Central memory CD4-positive, alpha-beta T cell (primary cell): ENCODE measurements around the gene HOXC5.

ENCODE experiments used
- DNase-seq: peaks from one replicate; pipeline ENCODE4 v3.0.0; 2022

HOXC5 gene

DNA sequence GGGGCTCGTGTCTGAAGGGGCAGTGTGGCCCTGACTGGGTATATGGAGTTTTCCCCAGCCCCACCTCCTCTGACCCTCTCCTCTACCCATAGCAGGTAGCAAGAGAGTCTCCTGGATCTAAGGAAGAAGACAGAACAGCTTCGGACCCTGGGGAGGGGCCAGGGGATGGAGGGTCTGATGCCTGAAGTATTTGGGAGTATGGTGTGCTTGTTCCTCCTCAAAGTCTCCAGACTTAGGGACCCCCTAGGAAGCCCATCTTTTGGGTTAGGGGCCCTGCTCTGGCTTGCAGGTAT lies 24.6 kb upstream of the HOXC5 start:
- no peak for DNase-seq

DNA sequence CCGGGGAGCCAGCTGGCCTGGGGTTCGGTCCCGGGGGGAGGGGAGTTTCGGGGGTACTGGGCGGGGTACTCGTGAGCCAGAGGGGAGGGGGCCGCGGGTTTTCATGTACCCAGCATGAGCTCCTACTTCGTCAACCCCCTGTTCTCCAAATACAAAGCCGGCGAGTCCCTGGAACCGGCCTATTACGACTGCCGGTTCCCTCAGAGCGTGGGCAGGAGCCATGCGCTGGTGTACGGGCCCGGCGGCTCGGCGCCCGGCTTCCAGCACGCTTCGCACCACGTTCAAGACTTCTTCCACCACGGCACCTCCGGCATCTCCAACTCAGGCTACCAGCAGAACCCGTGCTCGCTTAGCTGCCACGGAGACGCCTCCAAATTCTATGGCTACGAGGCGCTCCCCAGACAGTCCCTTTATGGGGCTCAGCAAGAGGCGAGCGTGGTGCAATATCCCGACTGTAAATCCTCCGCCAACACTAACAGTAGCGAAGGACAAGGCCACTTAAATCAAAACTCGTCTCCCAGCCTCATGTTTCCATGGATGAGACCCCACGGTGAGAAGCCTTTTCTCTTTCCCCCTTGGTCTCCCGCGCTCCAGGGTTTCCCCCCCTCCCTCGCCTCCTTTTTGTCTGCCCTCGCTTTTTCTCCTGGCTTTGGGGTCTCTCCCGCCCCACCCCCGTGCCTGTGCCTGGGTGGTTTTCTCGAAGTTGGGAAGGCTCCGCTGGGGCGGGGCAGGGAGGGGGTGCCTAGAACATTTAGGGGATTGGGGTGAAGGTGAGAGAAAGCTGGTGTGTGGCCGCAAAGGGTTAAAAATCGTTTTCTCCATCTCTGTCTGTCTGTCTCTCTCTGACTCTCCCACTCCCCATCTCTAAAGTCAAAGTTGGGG lies 23.4 kb upstream of the HOXC5 start:
- no peak for DNase-seq

DNA sequence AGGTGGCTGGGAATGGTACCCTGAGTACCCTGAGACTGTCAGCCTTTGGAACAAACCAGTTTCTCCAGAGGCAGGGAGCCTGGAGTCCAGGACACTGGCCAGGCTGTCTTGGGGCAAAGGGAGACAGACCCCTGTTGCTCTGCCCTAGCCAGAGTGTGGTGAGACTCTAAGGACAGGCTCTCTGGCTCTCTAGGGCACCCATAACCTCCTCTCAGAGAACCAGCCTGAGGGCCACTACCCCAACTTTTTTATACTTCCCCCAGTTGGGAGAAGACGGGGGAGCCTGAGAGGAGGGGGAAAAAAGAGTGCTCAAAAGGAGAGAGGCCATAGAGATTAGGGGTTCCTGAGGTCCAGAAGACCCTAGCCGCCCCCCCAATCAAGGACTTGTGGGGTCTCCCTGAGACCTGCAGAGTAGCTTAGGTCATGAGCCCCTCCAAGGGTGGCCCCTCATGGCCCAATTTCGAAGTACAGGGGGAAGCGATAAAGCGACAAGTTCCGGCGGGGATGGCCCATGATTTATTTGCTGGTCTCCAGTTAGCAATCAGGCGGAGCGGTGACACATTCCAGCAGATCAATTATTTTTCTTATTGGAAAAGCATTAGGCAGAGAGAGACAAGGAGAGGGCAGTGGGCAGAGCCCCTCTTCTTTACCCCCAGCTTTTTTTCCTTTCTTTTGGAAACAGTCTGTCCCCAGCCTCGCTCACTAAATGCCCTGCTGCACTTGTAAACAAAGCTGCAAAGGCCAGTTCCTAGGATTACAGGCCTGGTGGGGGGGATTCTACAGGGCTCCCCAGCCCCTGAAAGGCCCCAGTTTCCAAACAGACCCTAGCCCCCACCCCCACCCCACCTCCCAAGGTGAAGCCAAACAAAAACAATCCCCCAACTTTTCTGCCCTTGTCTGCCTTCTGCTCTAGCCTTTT lies 22.5 kb upstream of the HOXC5 start:
- DNase-seq: no peak

DNA sequence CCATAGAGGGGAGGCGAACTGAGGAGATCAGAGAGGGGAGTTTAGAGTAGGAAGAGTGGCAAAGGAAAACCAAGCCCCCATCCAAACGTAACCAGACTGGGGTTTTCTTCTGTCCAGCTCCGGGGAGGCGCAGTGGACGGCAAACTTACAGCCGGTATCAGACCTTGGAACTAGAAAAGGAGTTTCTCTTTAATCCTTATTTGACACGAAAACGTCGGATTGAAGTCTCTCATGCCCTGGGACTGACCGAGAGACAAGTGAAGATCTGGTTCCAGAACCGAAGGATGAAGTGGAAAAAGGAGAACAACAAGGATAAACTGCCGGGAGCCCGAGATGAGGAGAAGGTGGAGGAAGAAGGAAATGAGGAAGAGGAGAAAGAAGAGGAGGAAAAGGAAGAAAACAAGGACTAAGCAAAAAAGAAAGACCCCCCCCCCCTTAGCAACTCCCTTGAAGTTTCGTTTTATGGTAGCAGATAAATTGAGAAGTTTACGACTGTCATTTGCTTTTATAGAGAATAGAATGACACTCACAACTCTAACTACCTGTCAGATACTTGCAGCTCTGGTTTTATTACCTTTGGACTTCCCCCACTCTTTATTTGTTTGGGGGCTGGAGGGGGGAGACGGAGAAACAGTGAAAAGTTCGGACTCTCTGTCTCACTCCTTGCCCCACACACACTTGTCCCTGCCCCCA lies 21.7 kb upstream of the HOXC5 start:
- no peak for DNase-seq

DNA sequence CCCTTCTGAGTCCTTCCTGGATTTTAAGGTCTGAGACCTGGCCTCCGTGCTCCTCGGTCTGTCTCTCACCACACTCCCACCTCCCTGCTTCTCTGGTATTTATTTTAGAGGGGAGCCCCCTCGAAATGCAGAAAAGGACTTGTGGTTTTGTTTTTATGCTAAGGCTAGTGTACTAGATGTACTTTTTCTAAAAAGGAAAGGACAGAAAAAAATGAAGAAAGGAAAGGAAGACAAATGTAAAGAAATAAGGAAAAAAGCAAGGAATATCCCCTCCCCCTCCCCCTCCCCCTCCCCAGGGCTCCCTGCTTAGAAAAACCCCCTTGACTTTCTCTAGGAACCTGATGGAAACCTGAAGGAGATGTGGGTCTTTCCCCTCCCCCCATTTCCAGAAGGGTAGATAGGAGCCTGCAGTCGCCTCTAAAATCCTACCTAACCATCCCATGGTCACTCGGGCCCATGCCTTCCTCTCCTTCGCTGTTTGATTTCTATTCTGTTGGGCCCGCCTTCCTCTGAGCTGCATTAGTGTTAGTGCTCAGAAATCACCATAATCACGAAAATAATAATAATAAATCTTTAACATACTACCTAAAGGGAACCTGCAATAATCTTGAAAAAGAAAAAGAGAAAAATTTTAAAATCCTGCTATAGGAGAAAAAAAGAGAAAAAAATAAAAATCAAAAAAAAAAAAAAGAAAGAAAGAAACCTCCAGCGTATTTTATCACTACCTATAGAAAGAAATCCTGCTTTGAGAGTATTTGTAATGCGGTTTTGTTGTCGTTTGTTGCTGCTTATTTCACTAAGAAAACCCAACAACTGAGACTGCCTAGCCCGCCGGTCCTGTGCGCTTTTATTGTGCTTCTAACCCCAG lies 21.0 kb upstream of the HOXC5 start:
- DNase-seq: no peak

DNA sequence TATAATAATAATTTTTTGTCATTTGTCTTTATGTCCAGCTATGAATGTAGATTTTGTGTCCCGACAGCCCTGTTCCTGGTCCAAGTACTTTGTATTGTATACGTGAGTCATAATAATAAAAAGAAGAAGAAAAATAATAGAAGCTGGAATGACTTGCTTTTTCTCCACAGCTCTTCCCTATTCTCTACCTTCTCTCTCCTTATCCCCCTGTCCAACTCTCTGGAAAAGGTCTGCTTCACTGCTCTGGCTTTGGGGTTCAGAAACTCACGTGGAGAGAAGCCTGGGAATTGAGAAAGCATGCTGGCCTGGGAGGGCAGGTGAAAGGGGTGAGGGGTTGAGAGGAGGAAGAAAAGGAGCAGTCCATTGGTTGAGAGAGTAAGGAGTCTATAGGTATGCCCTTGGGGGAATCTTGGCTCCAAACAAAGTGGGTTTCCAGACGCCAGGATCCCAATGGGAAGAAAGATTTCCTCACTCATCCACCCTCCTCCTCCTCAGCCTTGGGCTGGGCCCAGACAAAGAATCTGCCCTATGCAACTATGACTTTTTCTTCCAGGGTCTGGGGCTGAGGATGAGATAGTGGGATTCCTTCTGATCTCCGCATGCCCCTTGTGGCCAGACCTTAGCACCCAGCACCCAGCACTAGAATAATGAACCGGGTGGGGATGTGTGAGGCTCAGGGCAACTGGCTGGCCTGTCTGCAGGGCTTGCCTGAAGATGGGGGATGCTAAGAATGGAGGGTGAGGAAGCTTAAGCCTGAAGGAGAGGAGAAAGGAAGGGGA lies 20.0 kb upstream of the HOXC5 start:
- DNase-seq: no peak

DNA sequence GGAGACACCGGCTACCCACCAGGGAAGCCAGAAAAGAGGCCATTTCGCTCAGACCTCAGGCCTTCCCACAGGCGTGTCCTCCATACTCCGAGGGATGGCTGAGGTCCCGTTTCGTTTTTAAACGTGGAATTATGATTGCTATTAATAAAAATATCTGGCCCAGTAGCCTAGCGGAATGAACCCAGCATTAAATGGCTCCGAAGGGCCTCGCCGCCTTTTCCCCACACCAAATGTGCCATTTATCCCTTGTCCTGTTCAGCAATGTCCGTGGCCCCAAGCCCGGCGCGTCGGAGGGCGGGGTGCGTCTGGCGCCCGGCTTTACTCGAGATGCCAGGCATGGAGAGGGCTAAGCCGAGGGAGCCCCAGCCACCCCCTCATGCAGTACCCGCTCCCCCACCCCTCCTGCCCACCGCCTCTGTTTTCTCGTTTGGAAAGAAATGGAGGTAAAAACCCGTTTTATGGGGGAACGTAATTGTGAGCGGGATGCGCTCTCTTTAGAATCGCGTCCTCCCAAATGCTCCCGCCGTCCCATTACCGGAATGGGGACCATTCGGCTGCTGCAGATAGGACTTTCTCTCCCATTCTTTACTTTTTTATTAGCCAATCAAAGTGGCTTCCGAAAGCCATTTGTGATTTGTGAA lies 18.4 kb upstream of the HOXC5 start:
- DNase-seq: no peak

DNA sequence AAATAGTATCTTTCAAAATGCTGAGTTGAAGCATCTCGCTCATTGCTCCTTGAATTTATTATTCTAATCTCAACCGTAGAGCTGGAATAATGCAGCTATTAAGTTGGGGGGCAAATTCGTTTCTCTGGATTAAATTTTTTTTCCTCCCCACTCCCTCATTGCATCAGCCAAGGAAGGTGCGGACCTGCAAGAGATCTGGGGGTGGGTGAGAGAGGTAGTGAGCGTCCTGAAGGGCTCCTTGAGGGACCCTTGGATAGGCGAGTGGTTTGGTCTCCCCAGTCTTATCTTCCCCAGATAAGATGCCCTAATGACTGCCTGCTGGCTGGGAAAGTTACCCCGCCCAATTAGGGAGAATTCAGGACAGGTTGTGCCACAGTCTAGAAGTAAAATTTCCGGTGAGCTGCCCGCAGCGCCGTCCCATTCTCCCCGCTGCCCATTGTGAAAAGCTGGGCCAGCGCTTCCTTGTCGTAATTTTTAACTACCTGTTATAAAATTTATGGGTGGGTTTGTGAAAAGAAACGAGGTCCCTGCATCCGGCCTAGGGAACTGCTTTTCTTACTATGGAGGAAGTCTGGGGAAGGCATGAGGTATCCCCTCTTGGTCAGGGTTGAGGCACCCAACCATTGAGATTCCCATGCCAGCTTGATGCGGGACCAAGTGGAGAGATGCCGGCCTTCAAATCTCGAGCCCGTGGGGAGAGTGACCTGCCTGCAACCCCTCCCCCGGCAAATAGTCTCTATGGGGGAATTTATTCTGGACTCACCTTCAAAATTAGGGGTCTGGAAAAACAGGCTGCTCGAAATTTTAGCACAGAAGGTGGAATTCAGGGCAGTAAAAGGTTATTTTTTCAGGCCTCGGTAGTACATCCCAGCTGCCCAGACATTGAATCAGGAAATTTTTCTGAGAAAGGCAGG lies 17.6 kb upstream of the HOXC5 start:
- no peak for DNase-seq

DNA sequence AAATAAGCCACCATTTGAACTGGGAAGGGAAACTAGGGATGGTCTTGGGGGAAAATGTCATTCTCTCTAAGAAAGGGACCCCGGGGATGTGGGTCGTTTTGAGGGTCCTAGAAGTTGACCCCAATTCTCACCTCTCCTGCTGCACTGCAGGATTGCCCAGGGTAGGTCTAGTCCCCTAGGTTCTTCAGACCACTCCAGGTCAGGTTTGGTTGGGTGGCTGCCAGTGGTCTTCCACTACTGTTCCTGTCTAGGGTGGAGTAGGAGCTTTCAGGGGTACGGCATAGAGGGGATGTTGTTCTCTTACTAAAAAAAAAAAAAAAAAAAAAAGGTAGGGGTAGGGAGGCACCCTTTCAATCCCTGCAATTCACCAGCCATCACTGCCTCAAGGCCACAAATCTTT lies 16.8 kb upstream of the HOXC5 start:
- no peak for DNase-seq

DNA sequence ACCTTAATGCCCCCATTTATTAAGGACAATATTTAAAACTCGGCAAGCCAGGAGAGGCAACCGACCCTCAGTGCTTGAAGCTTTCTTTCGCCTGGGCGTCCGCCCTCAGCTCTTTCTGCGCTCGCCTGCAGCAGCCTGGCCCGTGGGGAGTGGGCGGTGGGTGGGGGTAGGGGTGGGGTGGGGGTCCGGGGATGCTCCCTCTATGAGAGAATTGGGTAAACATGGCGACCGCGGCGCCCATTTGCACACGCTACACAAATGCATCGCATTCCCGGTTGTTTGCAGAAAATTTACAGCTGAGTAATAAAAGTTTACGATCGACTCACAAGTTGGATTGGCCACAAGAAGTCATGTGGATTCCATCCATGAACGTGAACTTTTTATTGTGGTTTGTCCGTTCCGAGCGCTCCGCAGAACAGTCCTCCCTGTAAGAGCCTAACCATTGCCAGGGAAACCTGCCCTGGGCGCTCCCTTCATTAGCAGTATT lies 16.3 kb upstream of the HOXC5 start:
- DNase-seq: no peak

DNA sequence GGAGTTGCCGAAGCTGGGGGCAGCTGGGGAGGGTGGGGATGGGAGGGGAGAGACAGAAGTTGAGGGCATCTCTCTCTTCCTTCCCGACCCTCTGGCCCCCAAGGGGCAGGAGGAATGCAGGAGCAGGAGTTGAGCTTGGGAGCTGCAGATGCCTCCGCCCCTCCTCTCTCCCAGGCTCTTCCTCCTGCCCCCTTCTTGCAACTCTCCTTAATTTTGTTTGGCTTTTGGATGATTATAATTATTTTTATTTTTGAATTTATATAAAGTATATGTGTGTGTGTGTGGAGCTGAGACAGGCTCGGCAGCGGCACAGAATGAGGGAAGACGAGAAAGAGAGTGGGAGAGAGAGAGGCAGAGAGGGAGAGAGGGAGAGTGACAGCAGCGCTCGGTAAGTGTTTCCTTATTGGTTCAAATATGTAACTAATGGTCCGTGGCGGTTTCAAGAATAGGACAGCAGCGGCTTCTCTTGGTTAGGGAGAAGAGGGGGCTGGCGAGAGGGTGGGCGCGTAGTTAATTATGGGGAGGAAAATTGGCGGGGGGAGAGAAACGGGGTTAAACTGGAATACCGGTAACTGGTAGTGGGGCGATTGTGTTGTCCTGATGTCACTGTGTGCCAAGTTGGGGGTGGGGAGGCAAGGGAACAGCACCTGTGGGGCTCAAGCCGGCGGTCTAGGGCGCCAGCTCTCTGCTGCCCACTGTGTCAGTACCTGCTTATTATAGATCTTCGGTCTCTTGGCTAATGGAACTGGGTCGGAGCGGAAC lies 15.6 kb upstream of the HOXC5 start:
- DNase-seq: no peak

DNA sequence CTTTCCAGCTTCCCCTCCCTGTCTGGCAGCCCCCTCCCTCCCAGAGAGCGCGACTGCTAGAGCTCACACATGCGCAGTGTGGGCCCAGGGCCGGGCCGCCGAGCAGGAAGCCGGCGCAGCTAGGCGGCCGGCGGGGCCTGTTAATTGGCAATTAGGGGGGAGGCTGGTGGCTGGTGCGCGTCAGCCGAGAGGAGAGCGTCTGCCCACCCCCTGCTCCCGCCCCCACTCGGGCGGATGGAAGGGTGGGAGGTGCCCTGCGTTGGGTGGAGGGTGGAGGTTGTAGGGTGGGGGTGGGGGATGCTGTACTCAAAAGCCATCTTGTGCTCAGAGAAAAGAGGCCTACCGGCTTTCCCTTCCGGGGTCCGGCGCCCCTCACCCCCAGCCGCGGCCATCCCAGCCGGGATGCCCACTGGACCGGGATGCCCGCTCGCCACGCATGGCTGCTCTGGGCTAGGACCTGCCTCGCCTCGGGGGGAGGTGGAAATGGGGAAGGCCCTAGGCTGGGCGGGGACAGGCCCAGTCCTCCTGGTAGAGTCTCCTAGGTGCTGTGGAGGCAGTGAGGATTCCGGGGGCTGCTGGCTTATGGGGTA lies 14.9 kb upstream of the HOXC5 start:
- peak; percentile 66 for DNase-seq

DNA sequence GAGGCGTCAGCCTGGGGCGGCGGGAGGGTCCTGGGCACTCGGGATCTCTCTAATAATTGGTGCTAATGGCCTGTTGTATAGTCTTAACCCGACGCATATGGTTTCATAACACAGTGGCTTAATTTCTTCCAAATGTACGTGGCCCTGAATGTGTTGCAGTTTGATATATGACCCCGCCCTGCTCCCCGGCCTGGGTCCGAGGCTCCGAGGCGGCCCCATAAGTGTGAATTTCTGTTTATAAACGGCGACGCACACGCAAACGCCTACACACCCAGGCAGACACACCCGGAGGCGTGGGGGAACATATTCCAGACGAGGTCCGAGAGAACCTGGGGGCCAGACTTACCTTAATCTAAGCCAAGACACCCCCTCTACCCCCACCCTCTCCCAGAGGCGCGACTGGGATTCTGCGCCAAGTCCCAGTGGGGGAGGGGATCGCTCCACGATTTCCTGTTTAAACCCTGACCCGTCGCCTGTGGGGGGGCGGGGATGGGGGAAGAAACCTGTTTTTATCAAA lies 14.3 kb upstream of the HOXC5 start:
- DNase-seq: no peak

DNA sequence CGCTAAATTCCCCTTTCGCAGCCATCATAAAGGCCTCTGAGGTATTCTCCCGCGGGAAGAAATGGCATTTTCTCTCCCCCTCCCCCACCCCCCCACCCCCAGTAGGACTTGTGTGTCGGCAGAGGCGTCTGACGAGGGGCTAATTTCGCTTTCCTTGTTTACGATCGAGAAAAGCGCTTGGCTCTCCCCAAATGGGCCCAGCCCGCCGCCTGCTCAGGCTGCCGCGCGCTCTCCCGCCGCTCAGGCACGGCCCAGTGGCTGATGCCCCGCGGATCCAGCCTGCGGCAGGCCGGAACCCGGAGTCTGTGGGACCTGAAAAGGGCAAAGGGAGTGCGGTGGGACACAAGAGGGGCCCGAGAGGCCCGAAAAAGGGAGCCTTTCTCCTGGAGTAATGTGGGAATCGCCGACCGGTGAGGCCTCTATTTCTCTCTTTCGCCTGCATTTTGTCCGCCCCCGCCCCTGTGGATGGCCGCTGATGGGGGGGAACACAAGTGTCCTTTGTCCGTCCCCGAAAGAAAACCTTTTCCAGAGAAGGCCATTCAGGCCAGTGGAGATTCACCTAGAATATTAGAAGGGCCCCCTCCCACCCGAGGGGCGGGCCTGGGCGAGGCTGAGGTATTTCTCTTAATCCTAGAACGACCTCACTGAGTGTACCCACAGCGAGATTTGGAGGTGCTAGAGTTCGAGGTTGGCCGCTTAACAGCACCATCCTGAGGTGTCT lies 13.6 kb upstream of the HOXC5 start:
- no peak for DNase-seq

DNA sequence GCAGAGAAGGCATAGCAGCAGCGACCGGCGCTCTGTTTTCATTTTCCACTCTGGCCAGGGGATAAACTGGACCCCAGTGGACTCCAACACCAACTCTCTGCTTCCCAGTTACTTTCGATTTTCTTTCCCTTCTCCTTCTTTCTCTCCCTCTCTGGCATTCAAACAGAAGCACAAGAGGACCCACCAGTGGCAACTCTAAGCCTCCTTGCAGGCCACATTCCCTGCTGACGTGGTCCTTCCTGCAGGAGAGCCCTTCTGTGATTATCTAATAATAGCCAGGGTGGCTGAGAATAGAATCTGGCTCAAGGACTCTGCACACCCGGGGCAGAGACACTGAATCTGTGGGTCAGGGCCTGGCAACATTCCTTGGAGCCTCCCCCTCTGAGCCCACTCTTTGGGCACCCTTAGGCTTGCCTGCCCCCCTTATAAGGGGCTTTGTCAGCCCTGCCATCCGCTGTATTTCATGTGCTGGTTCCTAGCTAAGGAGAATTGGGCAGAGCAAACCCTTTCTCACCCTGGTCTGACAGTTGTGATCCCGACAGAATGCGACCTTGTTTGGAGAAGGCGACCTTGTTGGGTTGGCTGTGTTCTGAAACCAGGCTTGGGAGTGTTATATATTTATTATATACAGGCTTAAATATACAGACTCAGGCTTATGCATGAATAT lies 12.8 kb upstream of the HOXC5 start:
- DNase-seq: no peak

DNA sequence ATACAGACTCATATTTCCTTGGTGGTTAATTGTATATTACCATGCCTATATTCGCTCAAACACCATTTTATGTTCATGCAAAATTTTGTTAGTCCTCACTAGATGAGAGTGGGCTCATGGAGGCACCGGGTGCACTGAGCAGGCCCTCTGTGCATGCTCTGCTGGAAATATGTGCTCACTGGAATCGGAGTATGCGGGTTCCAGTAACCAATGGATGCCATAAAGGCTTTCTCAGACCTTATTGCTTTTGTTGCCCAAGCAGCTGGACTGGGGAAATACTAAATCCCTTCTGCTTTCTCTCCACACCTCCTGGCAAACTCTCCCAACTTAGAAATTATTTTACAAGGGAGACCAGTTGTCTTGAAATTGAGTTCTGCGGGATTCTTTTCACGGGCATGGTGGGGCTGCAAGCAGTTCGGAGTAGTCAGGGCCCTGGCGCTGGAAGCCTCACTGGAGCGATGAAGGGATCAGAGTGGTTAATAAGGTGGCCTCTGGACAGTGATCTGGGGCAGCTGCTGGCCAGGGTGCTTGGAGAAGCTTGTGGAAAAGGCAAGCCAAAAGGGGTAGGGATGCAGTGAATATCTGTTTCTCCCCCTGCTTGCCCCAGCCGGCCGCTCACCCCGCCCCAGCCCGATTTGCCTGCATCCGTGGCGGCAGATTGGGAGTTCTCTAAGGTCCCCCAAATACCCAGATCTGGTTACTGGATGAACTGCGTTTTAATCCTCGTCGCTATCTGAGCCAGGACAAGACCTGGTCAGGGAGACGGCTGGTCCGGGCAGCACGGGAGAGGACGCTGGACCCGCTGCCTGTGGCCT lies 12.1 kb upstream of the HOXC5 start:
- no peak for DNase-seq
